Stimulated activated CD8-positive, alpha-beta memory T cell treated with anti-CD3 and anti-CD28 coated beads, Interleukin-7, amount 100 ng/mL, for 48 hours (primary cell): ENCODE results near the gene TOGARAM1.

Experiments
- DNase-seq, 2 donors: peaks; one replicate each; pipeline ENCODE4 v3.0.0-alpha.2; 2020; ENCODE audit warnings: low read depth in 1 of 2; ENCODE audit errors: extremely low read depth in 1 of 2

TOGARAM1 gene

GRCh38 chr14:44962334-44963043 is 499 bp downstream of the TOGARAM1 start:
- peak; percentile 0 to 3 for DNase-seq

- DNase-seq, result no peak
Measured at GRCh38 chr14:44963044-44963528, 1.1 kb downstream of the TOGARAM1 start.

- DNase-seq, result no peak
Measured at GRCh38 chr14:44963775-44964380, 1.9 kb downstream of the TOGARAM1 start.

GRCh38 chr14:44966601-44967336 is 4.8 kb downstream of the TOGARAM1 start:
- DNase-seq, result no peak

DNA sequence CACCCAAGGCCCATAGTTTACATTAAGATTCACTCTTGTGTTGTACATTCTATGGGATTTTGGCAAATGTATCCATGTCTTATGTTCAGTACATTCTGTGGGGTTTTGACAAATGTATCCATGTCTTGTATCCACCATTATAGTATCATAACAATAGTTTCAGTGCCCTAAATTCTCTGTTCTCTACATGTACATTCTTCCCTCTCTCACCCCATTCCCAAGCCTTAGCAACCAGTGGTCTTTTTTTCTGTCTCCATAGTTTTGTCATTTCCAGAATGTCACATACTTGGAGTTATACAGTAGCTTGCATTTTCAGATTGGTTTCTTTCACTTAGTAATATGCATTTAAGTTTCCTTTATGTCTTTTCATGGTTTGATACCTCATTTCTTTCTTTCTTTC is 6.7 kb downstream of the TOGARAM1 start:
- no peak for DNase-seq

DNA sequence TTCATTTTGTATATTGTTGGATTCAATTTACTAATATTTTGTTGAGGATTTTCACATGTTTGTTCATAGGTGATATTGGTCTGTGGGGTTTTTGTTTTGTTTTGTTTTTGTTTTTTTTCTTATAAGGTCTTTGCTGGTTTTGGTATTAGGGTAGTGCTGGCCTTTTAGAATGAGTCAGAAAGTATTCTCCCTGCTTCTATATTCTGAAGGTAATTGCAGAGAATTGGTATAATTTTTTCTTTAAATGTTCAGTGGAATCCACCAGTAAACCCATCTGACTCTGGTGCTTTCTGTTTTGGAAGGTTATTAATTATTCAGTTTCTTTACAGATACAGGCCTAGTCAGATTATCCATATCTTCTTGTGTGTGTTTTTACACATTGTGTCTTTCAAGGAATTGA is 8.9 kb downstream of the TOGARAM1 start:
- no peak for DNase-seq

GRCh38 chr14:44971459-44971858 is 9.5 kb downstream of the TOGARAM1 start:
- no peak for DNase-seq

DNA sequence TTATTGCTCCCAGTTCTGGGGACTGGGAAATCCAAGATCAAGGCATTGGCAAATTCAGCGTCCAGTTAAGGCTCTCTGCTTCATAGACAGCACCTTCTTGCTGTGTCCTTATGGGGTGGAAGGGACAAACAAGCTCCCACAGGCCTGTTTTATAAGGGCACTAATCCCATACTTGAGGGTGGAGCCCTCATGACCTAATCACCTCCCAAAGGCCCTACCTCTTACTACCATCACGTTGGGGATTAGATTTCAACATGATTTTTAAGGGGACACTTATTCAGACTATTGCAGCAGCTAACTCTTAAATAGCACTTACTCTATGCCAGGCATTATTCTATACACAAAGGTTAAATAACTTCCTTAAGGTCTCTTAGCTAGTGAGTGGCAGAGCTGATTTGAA is 17.3 kb downstream of the TOGARAM1 start:
- no peak for DNase-seq

DNA sequence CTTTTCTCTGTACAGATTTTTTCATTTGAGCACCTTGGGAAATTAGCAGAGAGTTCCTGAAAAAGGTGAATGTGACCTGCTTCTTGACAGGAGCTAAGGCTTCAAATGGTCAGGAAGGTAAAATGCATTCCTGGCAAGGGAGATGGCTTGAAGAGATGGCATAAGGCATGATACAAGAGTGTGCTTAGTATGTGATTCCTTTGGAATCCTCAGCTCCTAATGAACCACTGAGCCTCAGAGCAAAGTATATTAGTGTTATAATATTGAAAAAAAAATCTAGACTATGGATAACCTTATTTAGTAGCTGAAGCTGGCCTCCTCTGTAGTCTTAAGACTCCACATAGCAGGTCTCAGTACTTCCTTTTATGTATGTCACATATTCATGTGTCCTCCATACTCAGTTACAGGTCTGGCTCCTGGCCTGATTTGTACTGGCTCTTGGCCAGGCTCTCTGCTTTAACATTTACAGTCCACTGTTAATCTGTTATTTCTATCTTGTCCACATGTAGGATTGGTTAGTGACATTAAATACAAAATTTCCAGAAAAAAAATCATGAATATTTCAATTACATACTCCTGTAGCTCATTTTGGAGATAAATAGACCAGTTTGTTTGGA is 17.9 kb downstream of the TOGARAM1 start:
- DNase-seq, result no peak

- no peak for DNase-seq
Measured at GRCh38 chr14:44981198-44981597, 19.2 kb downstream of the TOGARAM1 start.

GRCh38 chr14:44982594-44982993 is 20.6 kb downstream of the TOGARAM1 start:
- DNase-seq, result no peak

DNA sequence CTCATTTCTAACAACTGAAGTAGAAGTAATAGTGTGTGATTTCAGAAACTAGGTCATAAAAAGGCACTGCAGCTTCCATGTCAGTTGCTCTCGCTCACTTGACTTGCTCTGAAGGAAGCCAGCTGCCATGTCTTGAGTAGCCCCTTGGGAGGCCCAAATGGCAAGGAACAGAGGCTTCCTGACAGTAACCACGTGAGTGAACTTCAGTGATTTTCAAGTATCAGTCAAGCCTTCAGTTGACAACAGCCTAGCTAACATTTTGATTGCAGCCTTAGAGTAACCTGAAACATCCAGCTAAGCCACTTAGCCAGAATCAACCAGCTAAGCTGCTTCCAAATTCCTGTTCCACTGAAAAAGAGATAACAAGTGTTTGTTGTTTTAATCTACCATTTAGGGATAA is 26.7 kb downstream of the TOGARAM1 start:
- no peak for DNase-seq

- DNase-seq, result no peak
Measured at GRCh38 chr14:44989497-44990440, 27.8 kb downstream of the TOGARAM1 start.

DNA sequence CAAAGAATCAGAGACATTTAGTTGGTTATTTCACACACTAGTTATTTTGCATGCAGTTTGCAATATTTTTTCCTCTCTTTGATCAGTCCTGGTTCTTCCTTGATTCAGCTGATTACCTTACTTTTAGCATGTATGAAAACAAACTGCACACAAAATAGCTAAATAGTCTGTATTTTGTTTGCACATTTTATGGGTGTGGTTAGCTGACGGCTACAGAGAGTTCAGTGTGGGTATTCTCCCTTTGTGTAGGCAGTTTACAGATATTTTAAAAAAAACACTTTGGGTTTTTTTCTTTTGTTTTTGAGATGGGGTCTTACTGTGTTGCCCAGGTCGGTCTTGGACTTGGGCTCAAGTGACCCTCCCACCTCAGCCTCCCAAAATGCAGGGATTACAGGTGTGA is 28.5 kb downstream of the TOGARAM1 start:
- no peak for DNase-seq

- DNase-seq, result no peak
Measured at GRCh38 chr14:44995196-44995595, 33.2 kb downstream of the TOGARAM1 start.

GRCh38 chr14:44995770-44996294 is 33.8 kb downstream of the TOGARAM1 start:
- no peak for DNase-seq

GRCh38 chr14:45003924-45004323 is 41.9 kb downstream of the TOGARAM1 start:
- DNase-seq, result no peak

- DNase-seq, result no peak
Measured at GRCh38 chr14:45015133-45015532, 53.1 kb downstream of the TOGARAM1 start.

- DNase-seq, result no peak
Measured at GRCh38 chr14:45028107-45028626, 66.2 kb downstream of the TOGARAM1 start.

- DNase-seq, result no peak
Measured at GRCh38 chr14:45034730-45035129, 72.7 kb downstream of the TOGARAM1 start.
